BJ (cell line): ENCODE data around the gene FES. TPM values are rescaled to one million over a fixed set of nuclear protein-coding genes. Genes with fewer than 3 reads are reported as not detected.

Source experiments
- CTCF ChIA-PET: fragments of 350-600 bp; formaldehyde crosslinking; extraction: SDS; loops from one replicate; lab custom pipeline; 2021; ENCODE audit warnings: antibody characterized with exemption, inconsistent platforms; lab: Yijun Ruan, JAX
- POLR2A ChIA-PET: fragments of 300-600 bp; sonication (Branson Sonifier 250); formaldehyde crosslinking; extraction: SDS; loops from one replicate; lab custom pipeline; 2021; ENCODE audit warnings: antibody characterized with exemption; lab: Charles Lee
- DNase-seq: peaks from one replicate; pipeline ENCODE4 v3.0.0-alpha.2; 2011; ENCODE audit warnings: low read depth
- H3K27me3 ChIP-seq: 2 replicates; pipeline ENCODE4 v1.6.0; 2011; ENCODE audit warnings: low read length; ENCODE audit not compliant: control insufficient read depth, insufficient read depth
- H3K36me3 ChIP-seq: 2 replicates; pipeline ENCODE4 v1.5.1; 2011; ENCODE audit warnings: low read length; ENCODE audit not compliant: control insufficient read depth, insufficient read depth
- H3K4me3 ChIP-seq: 2 replicates; pipeline ENCODE4 v1.5.1; 2011; ENCODE audit warnings: low read depth, mild to moderate bottlenecking, control low read depth, low read length
- CTCF ChIP-seq: IDR thresholded peaks from 2 replicates; pipeline ENCODE4 v1.5.1; 2011; ENCODE audit warnings: low read depth, mild to moderate bottlenecking, control low read depth, inconsistent platforms, low read length, moderate library complexity; ENCODE audit not compliant: insufficient read depth
- polyA minus RNA-seq: library from RNA; depleted of rRNA, polyadenylated mRNA; stranded (reverse); fragments of >200 nt; gene quantifications from 2 replicates; pipeline ENCODE4 v1.2.3, GENCODE V29; 2011; rRNA and poly(A)+ RNA removed
- polyA plus RNA-seq: library from polyadenylated mRNA; depleted of rRNA; stranded (reverse); fragments of >200 nt; gene quantifications from 2 replicates; pipeline ENCODE4 v1.2.3, GENCODE V29; 2011; rRNA removed

The FES gene
- polyA plus RNA-seq (6.9 and 11.1 TPM in 2 replicates), polyA minus RNA-seq (7.3 and 7.7 TPM in 2 replicates)

DNA sequence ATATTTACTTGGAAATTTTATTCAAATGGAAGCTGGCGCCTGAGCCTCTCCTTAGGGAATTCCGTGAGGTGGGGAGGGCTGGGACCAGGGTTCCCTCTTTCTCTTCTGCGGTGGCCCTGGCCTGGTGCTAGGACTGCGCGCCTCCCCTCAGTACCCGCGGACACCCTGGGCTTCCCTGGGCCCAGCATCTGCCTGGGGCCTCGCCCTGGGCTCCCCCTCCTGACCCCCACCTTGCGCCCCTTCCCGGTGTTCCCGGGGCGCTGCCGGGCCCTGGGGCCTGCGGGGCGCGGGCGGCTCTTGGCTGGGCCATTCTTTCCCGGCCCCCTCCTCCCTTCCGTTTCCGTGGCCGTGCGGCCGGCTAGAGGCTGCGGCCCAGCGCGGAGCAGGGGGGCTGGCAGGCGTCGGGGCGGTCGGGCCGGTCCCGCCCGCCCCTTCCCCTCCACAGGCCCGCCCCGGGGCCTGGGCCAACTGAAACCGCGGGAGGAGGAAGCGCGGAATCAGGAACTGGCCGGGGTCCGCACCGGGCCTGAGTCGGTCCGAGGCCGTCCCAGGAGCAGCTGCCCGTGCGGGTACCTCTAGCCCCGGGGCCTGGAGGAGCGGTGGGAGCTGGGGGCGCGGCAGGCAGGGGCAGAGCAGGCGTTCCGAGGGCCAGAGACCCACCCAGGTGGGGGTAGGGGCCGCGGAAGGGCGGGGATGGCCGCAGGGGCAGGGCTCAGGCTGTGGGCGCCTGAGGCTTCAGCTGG, at the start of gene FES:
TSS of gene FES (plus strand) at position 529 of the 743 bp plus-strand sequence. CDS start 542 bp downstream, outside the sequence.
- Histone ChIP-seq H3K36me3 (peaks cover 30% of the 10 kb centered on the region), H3K4me3 (peak within 1 kb of the TSS; percentile 58), H3K27me3 (no peaks in the 10 kb centered on the region)
- ChIA-PET CTCF (interaction anchor here (1.0 to 4.2 kb wide), 10 partner anchors 14 to 590 kb away, joined by 3 to 73 read pairs (median 18); partner anchors contain the start of genes HDDC3 and UNC45A), POLR2A (interaction anchor here (0.5 kb wide), 1 partner anchor 379 kb away, joined by 11 read pairs; no protein-coding TSS in a partner anchor)
- TF ChIP-seq CTCF, result no peak
- DNase-seq, result no peak

DNA sequence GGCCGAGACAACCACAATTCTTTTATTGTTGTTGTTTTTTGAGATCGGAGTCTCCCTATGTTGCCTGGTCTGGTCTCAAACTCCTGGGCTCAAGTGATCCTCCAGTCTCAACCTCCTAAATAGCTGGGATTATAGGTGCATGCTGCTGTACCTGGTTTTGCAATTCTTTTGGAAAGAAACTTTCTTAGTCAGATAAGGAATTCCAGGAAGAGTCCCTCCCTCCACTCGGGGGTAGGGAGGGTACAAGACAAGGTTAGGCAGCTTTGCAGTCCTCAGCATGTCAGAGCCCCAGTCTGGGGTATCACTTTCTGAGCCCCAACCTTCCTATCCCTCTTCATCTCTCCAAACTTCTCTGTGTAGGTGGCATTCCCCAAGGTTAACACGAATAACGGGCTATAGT, 49.7 kb upstream of the FES start:
- no peaks in the 10 kb centered on the region for H3K27me3 ChIP-seq
- H3K36me3 ChIP-seq, result no peaks in the 10 kb centered on the region
- ChIA-PET POLR2A (no interaction called here), CTCF (interaction anchor here (0.5 to 1.0 kb wide), 2 partner anchors 133 to 187 kb away, joined by 3 to 4 read pairs; no protein-coding TSS in a partner anchor)
- TF ChIP-seq CTCF, result no peak
- no peak for DNase-seq
- H3K4me3 ChIP-seq, result no peak overlapping the region

GRCh38 chr15:90836296-90836871, 47.9 kb upstream of the FES start:
- Histone ChIP-seq H3K4me3 (no peak overlapping the region), H3K36me3 (no peaks in the 10 kb centered on the region), H3K27me3 (no peaks in the 10 kb centered on the region)
- no peak for DNase-seq
- no peak for TF ChIP-seq CTCF
- POLR2A ChIA-PET, result no interaction called here
- CTCF ChIA-PET, result no interaction called here

DNA sequence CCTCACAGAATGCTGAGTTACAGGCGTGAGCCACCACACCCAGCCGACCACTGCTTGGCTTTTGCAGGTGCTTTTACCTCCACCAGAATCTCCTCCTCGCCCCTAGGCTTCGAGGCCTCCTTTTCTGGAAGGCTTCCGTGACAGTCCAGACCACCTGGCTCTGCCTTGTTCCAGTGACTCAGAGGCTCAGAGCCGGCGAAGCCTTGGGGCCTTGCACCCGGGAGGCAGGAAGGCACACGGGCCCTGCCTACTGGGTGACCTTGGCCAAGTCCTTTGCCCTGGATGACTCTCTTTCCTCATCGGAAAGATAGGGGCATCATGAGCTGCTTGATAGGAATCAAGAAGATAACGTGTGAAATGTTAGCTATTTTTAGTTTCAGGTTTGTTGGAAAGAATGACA, 47.2 kb upstream of the FES start:
- no peak for DNase-seq
- H3K36me3 ChIP-seq, result no peaks in the 10 kb centered on the region
- H3K27me3 ChIP-seq, result no peaks in the 10 kb centered on the region
- H3K4me3 ChIP-seq, result no peak overlapping the region
- POLR2A ChIA-PET, result no interaction called here
- CTCF ChIA-PET, result interaction anchor here (0.7 kb wide), 1 partner anchor 49 kb away, joined by 3 read pairs; no protein-coding TSS in a partner anchor
- no peak for TF ChIP-seq CTCF

DNA sequence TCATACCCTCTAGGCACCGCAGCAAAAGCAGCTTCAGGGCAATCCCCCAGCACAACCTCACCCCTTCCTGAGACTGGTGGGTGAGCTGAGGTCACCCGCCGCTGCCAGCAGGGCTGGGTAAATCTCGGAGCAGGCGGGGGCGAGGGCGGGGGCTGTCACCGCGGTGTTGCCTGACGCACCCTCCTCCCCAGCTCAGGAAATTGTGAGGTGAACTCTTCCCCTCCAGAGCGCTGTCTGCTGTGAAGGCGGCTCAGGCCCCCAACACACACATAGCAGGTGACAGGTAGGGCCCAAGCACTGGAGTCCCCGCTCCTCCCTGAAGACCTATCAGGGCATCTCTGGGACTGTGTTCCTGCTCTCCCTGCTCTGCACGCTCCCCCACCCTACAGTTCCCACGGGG, 46.2 kb upstream of the FES start:
- no peak for DNase-seq
- no peaks in the 10 kb centered on the region for H3K36me3 ChIP-seq

More for the DNA sequence above, 46.2 kb upstream of the FES start:
- TF ChIP-seq CTCF, result no peak
- ChIA-PET POLR2A (no interaction called here), CTCF (no interaction called here)
- H3K4me3 ChIP-seq, result no peak overlapping the region
- H3K27me3 ChIP-seq, result no peaks in the 10 kb centered on the region
